Activated CD8-positive, alpha-beta memory T cell treated with anti-CD3 and anti-CD28 coated beads for 48 hours (primary cell): ENCODE measurements around the gene OR2A14.
"Not testable (repeated sequence)": the region's sequence is repeated elsewhere in the genome, so short reads cannot be mapped to it uniquely, and the experiment has no call there.

Experiments used
- DNase-seq, 3 experiments: peaks; one replicate each; pipeline ENCODE4 v3.0.0-alpha.2; 2020; ENCODE audit warnings: low read depth in 2 of 3, low spot score in 2 of 3

OR2A14 gene

GRCh38 chr7:144122876-144123275, at the start of gene OR2A14:
Gene OR2A14, plus strand, starts transcription at chr7:144123176. Its CDS starts 5,937 bp downstream, at chr7:144129113.
- no peak for DNase-seq

- no peak for DNase-seq
Observed at GRCh38 chr7:144074374-144074773, 48.6 kb upstream of the OR2A14 start.

GRCh38 chr7:144085978-144086377, 37.0 kb upstream of the OR2A14 start, which contains the start of gene OR2A12:
Gene OR2A12, plus strand, starts transcription at chr7:144086278. Its CDS starts 8,830 bp downstream, at chr7:144095108.
- no peak for DNase-seq

GRCh38 chr7:144086730-144087129, 36.2 kb upstream of the OR2A14 start:
- DNase-seq = no peak

- no peak for DNase-seq
Observed at GRCh38 chr7:144087230-144087629, 35.7 kb upstream of the OR2A14 start.

- DNase-seq = no peak
Observed at GRCh38 chr7:144090667-144091066, 32.3 kb upstream of the OR2A14 start.

- no peak for DNase-seq
Observed at GRCh38 chr7:144098776-144099175, 24.2 kb upstream of the OR2A14 start.

- DNase-seq = no peak
Observed at GRCh38 chr7:144100607-144101006, 22.4 kb upstream of the OR2A14 start.

GRCh38 chr7:144102041-144102440, 20.9 kb upstream of the OR2A14 start:
- DNase-seq = no peak

GRCh38 chr7:144105211-144105610, 17.8 kb upstream of the OR2A14 start:
- DNase-seq = no peak

GRCh38 chr7:144109283-144109682, 13.7 kb upstream of the OR2A14 start, which contains the start of gene OR2A2:
Gene OR2A2, plus strand, starts transcription at chr7:144109583. Its CDS starts 0 bp downstream, at chr7:144109583.
- no peak for DNase-seq

- no peak for DNase-seq
Observed at GRCh38 chr7:144110272-144110671, 12.7 kb upstream of the OR2A14 start.

- no peak for DNase-seq
Observed at GRCh38 chr7:144113651-144114050, 9.3 kb upstream of the OR2A14 start.

GRCh38 chr7:144118341-144118740, 4.6 kb upstream of the OR2A14 start:
- DNase-seq = no peak

GRCh38 chr7:144127714-144128334, 4.8 kb downstream of the OR2A14 start:
- DNase-seq = peak; percentile 58 to 87 (median 86)

- DNase-seq = not testable (repeated sequence)
Observed at GRCh38 chr7:144129601-144130000, 6.6 kb downstream of the OR2A14 start.

- DNase-seq = no peak
Observed at GRCh38 chr7:144130730-144131129, 7.8 kb downstream of the OR2A14 start.

GRCh38 chr7:144132262-144132661, 9.3 kb downstream of the OR2A14 start:
- DNase-seq = no peak

GRCh38 chr7:144133307-144133706, 10.3 kb downstream of the OR2A14 start:
- DNase-seq = no peak

- no peak for DNase-seq
Observed at GRCh38 chr7:144134116-144134515, 11.1 kb downstream of the OR2A14 start.

GRCh38 chr7:144137501-144137900, 14.5 kb downstream of the OR2A14 start:
- no peak for DNase-seq

GRCh38 chr7:144142187-144142586, 19.2 kb downstream of the OR2A14 start:
- no peak for DNase-seq

GRCh38 chr7:144144426-144144825, 21.4 kb downstream of the OR2A14 start:
- no peak for DNase-seq
